Aorta (tissue), 5 donors: Measurements from ENCODE around the gene SETX. TPM values are rescaled to one million over a fixed set of nuclear protein-coding genes. Genes with fewer than 3 reads are reported as not detected.

Experiments
- ATAC-seq: fragments of 200-7000 bp; cut with Tn5 transposase; one replicate; pipeline ENCODE4 v1.9.1; 2022; ENCODE audit warnings: moderate library complexity; ENCODE audit not compliant: low FRiP score
- DNase-seq, 2 donors: peaks; one replicate each; pipeline ENCODE4 v3.0.0-alpha.2; 2020
- H3K27ac ChIP-seq, 2 donors: one replicate each; pipeline ENCODE4 v1.5.1; 2013; ENCODE audit warnings: low read length in 2 of 2, mild to moderate bottlenecking in 2 of 2, moderate library complexity in 2 of 2, control low read depth in 1 of 2, inconsistent platforms in 1 of 2, low read depth in 1 of 2
- H3K27me3 ChIP-seq, 2 donors: one replicate each; pipeline ENCODE4 v1.6.1; 2013; ENCODE audit warnings: control low read depth in 1 of 2, low read length in 1 of 2, mild to moderate bottlenecking in 1 of 2, moderate library complexity in 1 of 2; ENCODE audit not compliant: insufficient read depth in 2 of 2, control insufficient read depth in 1 of 2
- H3K36me3 ChIP-seq, 2 donors: one replicate each; pipeline ENCODE4 v1.6.1; 2013; ENCODE audit warnings: control low read depth in 1 of 2, low read length in 1 of 2, mild to moderate bottlenecking in 1 of 2; ENCODE audit not compliant: insufficient read depth in 2 of 2, control insufficient read depth in 1 of 2
- H3K4me1 ChIP-seq, 2 donors: one replicate each; pipeline ENCODE4 v1.6.1; 2013; ENCODE audit warnings: low read length in 2 of 2, control low read depth in 1 of 2, mild to moderate bottlenecking in 1 of 2, moderate library complexity in 1 of 2; ENCODE audit not compliant: insufficient read depth in 2 of 2, control insufficient read depth in 1 of 2
- H3K4me3 ChIP-seq, 2 donors: one replicate each; pipeline ENCODE4 v1.5.1; 2013; ENCODE audit warnings: low read length in 2 of 2, control low read depth in 1 of 2, mild to moderate bottlenecking in 1 of 2
- H3K9me3 ChIP-seq: one replicate; pipeline ENCODE4 v1.6.1; 2013; ENCODE audit warnings: mild to moderate bottlenecking, low read length; ENCODE audit not compliant: control insufficient read depth
- WGBS, 2 donors: extraction: QIAGEN DNeasy Blood & Tissue Kit; methylation state at CpG; one replicate each; pipeline ENCODE4 v1.1.7; 2013; 5-methylcytosine and 5-hydroxymethylcytosine counted together
- intact Hi-C, 2 donors: fragments of 100-400 bp; cut with DNase I; formaldehyde crosslinking; loops; one replicate each; pipeline versions ENCODE4 v1.14.2 to v1.15.0; 2022
- polyA plus RNA-seq, 2 donors: library from polyadenylated mRNA; stranded (reverse); fragments of 200-250 nt; gene quantifications; one replicate each; pipeline ENCODE4 v1.2.3, GENCODE V29; 2013
- total RNA-seq, 2 donors: library from RNA; stranded (reverse); fragmentation: NEBNext Ultra II Directional; extraction: Animal tissue kit (Norgen Biotek cat#: 25700); gene quantifications; one replicate each; pipeline ENCODE4 v1.2.1, GENCODE V29; 2021
- donor health status: healthy with polysubstance abuse.
- donor health status: Bipolar disorder and iron deficiency.
- donor health status: DM: no; HTN: no; CAD: no.
- donor health status: DM: no; HTN: no; CAD: no.
- donor health status: DM: yes; HTN: yes; CAD: no.

Gene SETX
- total and polyA plus RNA-seq, 4 donors, result 9.5 to 67.9 (median 35.8) TPM

DNA sequence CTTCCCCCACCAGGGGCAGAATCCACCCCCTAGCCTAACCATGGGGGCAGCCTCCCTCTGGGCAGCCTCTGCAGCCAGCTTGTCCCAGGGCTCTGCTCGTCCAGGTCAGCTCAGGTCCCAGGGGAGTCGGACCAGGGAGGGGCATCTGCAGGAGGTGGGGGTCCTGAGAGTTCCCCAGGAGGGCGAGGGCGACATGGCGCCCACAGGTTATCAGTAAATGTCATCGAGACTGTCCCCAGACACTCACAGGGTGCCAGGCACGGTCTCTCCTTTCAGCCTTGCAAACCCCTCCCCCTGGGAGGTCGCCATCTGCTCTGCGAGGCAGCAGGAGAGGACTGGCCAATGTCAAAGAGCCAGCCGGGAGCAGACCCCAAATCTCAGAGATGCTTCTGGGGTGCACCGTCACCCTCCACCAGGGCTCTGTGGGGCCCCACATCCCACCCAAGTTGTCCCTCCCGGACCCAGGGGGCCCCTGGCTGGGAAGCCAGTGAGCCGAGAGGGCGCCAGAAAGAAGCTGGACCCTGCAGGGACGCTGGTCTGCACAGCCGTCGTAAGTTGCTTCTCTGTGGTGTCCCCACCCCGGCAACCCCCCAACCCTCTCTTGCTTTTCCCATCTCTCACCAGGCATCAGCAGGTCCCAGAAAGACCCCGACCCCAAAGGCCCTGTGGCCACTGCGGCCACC, 123.6 kb downstream of the SETX start:
- H3K27ac ChIP-seq, result no peak overlapping the region
- no peaks in the 10 kb centered on the region for H3K4me1 ChIP-seq
- WGBS, 2 donors, result 54 to 57% methylated on average over 16 to 20 of the region's 20 CpGs
- no peaks in the 10 kb centered on the region for H3K36me3 ChIP-seq
- no peak overlapping the region for H3K4me3 ChIP-seq
- no peaks in the 10 kb centered on the region for H3K9me3 ChIP-seq
- intact Hi-C loops, result loop anchor here in 1 of 2 donors (10.0 kb wide), 1 partner anchor 156 kb away; the partner anchor contains the start of gene MED27
- H3K27me3 ChIP-seq, result no peaks in the 10 kb centered on the region
- ATAC-seq, result no peak
- no peak for DNase-seq

DNA sequence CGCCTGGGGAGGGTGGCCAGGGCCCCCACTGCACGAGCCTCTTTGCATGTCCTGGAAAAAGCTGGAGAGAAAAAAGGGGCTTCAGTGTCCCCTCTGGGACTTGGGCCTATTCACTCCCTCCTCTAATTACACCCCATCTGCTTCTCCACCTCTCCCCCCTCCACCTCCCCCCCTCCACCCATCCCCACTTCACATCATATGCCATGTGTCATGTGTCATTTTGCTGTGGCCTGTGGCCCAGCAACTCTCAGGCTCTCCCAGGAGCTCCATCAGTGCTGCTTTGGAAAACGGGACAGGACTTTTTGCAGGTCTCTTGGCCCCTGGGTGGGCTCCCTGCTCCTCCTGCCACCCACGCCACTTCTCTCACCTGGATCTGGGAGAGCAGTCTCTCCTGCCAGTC, 124.2 kb downstream of the SETX start:
- no peak overlapping the region for H3K27ac ChIP-seq
- H3K9me3 ChIP-seq, result no peaks in the 10 kb centered on the region
- no peak for DNase-seq
- H3K4me1 ChIP-seq, result no peaks in the 10 kb centered on the region
- no peak overlapping the region for H3K4me3 ChIP-seq
- ATAC-seq, result no peak
- H3K27me3 ChIP-seq, result no peaks in the 10 kb centered on the region
- H3K36me3 ChIP-seq, result no peaks in the 10 kb centered on the region
- intact Hi-C loops, result loop anchor here in 1 of 2 donors (10.0 kb wide), 1 partner anchor 156 kb away; the partner anchor contains the start of gene MED27
- WGBS, 2 donors, result 78 to 85% methylated on average over 4 of the region's 4 CpGs

DNA sequence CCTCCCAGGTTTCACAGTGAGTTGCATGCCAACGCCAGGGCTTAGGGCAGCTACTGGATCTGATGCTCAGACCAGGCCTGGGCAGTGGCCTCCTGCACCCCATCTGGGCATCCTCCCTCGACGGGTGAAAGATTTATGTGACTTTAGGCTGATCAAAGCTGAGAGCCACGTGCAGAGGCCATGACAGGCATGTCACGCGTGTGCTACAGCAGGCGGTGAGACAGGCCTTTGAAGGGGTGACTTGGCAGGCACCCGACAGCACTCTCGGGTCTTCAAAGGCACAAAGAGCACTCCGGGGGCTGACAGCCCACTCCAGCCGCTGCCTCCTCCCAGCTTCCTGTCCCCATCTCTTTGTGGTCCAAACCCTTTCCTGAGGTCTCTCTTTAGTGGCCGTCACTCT, 126.7 kb downstream of the SETX start:
- no peak for ATAC-seq
- no peaks in the 10 kb centered on the region for H3K27me3 ChIP-seq

DNA sequence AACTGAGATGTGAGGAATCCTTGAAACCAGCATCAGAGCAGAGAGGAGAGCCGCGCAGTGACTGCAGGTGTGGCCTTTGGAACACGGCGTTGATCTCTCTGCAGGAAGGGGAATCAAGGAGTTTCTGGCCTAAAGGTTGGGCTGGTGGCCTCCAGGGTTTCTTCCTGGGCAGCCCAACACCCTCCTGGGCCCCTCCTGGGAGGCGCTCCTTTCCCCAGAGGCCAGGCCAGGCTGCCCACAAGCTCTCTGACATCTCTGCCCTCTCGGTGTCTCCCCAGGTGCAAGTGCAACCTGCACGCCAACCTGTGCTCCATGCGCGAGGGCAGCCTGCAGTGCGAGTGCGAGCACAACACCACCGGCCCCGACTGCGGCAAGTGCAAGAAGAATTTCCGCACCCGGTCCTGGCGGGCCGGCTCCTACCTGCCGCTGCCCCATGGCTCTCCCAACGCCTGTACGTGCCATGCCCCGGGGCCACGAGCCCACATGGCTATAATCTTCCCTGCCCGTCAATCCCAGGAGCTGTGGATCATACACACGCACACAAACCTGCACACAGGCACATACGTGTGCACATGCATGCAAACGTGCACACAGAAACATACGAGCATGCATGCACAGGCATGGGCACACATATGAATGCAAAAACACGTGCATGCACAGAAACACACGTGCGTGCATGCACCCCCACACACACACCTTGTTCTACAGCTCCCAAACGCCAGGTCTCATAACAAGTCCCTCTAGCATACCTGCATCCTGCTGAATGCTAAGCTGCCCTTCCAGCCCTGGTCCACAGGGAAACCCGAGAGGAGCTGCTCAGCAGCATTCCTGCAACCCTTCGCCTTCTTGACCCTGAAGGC, 128.0 kb downstream of the SETX start:
- no peaks in the 10 kb centered on the region for H3K36me3 ChIP-seq
- no peaks in the 10 kb centered on the region for H3K27me3 ChIP-seq
- 83 to 84% methylated on average over 34 of the region's 34 CpGs for WGBS, 2 donors
- no peak overlapping the region for H3K27ac ChIP-seq
- ATAC-seq (no peak), DNase-seq (no peak)
- intact Hi-C loops, result no loop called here
- H3K9me3 ChIP-seq, result no peaks in the 10 kb centered on the region
- no peaks in the 10 kb centered on the region for H3K4me1 ChIP-seq
- no peak overlapping the region for H3K4me3 ChIP-seq

More for the DNA sequence above, 126.7 kb downstream of the SETX start:
- H3K4me1 ChIP-seq, result no peaks in the 10 kb centered on the region
- no peaks in the 10 kb centered on the region for H3K9me3 ChIP-seq
- H3K4me3 ChIP-seq, result no peak overlapping the region
- no peak overlapping the region for H3K27ac ChIP-seq
- intact Hi-C loops, result no loop called here
- DNase-seq, result no peak
- no peaks in the 10 kb centered on the region for H3K36me3 ChIP-seq
- 48 to 66% methylated on average over 12 of the region's 12 CpGs for whole genome bisulfite sequencing, 2 donors

DNA sequence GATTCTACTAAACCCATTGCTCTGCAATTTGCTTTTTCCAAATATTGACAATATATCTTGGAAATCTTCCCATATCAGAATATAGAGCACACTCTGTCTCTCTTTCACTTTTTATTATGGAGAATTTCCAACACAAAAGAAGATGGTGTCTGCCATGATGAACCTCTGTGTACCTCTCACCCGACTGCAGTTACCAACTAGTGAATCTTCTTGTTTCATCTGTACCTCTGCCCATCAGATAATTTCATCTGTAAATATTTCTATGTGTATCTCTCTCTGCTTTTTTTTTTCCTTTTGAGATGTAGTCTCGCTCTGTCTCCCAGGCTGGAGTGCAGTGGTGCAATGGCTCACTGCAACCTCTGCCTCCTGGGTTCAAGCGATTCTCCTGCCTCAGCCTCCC, 130.1 kb downstream of the SETX start:
- DNase-seq (no peak), ATAC-seq (no peak)
- no peaks in the 10 kb centered on the region for H3K27me3 ChIP-seq
- no peaks in the 10 kb centered on the region for H3K36me3 ChIP-seq
- WGBS, 2 donors, result 87 to 88% methylated on average over 3 of the region's 3 CpGs
- no peak overlapping the region for H3K27ac ChIP-seq
- H3K9me3 ChIP-seq, result no peaks in the 10 kb centered on the region
- intact Hi-C loops, result no loop called here
- H3K4me1 ChIP-seq, result no peaks in the 10 kb centered on the region
- H3K4me3 ChIP-seq, result no peak overlapping the region

DNA sequence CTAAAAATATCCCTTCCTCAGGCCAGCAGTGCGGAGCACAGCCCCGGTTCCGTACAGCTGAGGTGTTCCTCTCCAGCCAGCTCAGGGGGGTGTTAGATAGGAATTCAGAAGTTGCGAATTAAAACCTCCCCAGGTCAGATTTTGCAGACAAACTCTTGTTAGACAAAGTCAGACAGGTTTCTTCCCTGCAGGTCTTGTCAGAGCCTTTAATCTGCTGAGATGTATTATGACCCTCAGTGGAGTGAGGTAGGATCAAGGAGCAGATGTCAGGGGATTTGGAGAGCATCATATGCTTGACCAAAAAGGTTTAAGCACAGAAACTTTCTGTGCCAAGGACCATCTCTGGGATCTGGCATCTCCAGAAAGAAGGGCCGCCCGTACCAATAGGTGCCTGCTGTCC, 132.8 kb downstream of the SETX start:
- DNase-seq (no peak), ATAC-seq (no peak)
- no peaks in the 10 kb centered on the region for H3K9me3 ChIP-seq
- intact Hi-C loops, result no loop called here
- H3K4me1 ChIP-seq, result no peaks in the 10 kb centered on the region
- no peaks in the 10 kb centered on the region for H3K27me3 ChIP-seq
- no peak overlapping the region for H3K27ac ChIP-seq
- H3K4me3 ChIP-seq, result no peak overlapping the region
- H3K36me3 ChIP-seq, result no peaks in the 10 kb centered on the region
- 62 to 67% methylated on average over 6 of the region's 6 CpGs for WGBS, 2 donors

DNA sequence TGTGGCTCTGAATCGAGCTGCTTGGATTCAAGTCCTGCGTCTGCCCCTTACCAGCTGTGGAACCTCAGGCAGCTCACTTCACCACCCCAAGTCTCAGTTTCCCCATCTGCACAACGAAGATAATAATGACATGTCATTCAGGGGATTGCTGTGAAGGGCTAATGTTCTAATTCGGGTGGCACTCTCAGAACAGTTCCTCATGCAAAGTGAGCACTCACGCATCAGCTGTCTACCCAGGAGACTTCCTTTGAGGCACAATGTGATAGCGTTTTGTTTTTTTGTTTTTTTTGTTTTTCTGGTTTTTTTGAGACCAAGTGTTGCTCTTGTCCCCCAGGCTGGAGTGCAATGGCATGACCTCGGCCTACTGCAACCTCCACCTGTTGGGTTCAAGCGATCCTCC, 136.6 kb downstream of the SETX start:
- ATAC-seq (no peak), DNase-seq (no peak)
- intact Hi-C loops, result no loop called here
- Histone ChIP-seq H3K27me3 (no peaks in the 10 kb centered on the region), H3K4me1 (no peaks in the 10 kb centered on the region), H3K36me3 (no peaks in the 10 kb centered on the region), H3K9me3 (no peaks in the 10 kb centered on the region), H3K27ac (no peak overlapping the region), H3K4me3 (no peak overlapping the region)
- 88 to 89% methylated on average over 8 of the region's 8 CpGs for WGBS, 2 donors

DNA sequence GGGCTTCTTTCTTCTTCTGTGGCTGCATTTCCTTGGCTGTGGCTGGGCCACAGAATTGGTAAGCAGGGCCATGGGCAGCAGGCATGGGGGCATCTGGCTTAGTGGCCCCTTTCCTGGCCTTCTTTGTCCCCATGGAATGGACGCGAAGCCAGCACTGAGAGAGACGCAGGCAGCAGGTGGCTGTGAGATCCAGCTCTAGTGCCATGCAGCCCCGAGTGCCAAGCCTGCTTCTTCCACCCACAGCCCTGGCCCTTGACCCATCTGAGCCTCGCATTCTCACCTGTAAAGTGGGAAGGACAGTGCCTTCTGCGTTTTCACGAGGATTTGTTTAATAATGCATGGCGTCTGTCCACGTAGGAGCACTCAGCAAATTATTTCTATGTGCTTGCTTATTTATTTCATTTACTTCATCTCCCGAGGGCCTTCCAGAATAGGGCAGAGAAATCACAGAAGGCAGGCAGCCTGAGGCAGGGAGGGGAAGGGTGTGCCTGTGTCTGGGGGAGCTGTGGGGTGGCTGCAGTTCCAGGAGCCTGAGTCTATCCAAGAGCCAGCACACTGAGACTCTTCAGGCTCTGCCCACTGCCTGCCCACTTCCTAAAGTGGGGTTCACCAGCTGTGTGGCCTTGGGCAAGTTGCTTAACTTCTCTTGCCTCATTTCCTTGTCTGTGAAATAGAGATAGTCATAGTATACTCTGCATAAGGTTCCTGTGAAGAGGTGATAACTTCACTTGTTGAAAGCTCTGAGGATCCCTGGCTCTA, 137.7 kb downstream of the SETX start:
- no peaks in the 10 kb centered on the region for H3K36me3 ChIP-seq
- WGBS, 2 donors, result 75 to 80% methylated on average over 10 of the region's 10 CpGs
- H3K27ac ChIP-seq, result no peak overlapping the region
- no peaks in the 10 kb centered on the region for H3K27me3 ChIP-seq
- H3K4me3 ChIP-seq, result no peak overlapping the region
- intact Hi-C loops, result no loop called here
- no peak for ATAC-seq
- H3K4me1 ChIP-seq, result no peaks in the 10 kb centered on the region
- H3K9me3 ChIP-seq, result no peaks in the 10 kb centered on the region
- DNase-seq, result no peak
